Type B pancreatic cell (in vitro differentiated cells): ENCODE measurements around the gene EMP1. TPM values are rescaled to one million over a fixed set of nuclear protein-coding genes. Genes with fewer than 3 reads are reported as not detected.

ENCODE experiments used
- DNase-seq: peaks from one replicate; pipeline ENCODE4 v3.0.0; 2021; ENCODE audit warnings: mixed read lengths; ENCODE audit not compliant: unreplicated experiment; ENCODE audit errors: extremely low spot score
- H3K27ac Mint-ChIP-seq: 2 replicates; pipeline ENCODE4 v1.8.0; 2021; ENCODE audit warnings: mild to moderate bottlenecking, mixed read lengths
- H3K27me3 Mint-ChIP-seq: 2 replicates; pipeline ENCODE4 v1.8.0; 2021; ENCODE audit warnings: mixed read lengths
- H3K36me3 Mint-ChIP-seq: 2 replicates; pipeline ENCODE4 v1.8.0; 2021; ENCODE audit warnings: mixed read lengths
- H3K4me1 Mint-ChIP-seq: one replicate; pipeline ENCODE4 v1.8.0; 2021; ENCODE audit warnings: mixed read lengths; ENCODE audit not compliant: unreplicated experiment
- H3K4me3 Mint-ChIP-seq: 2 replicates; pipeline ENCODE4 v1.8.0; 2021; ENCODE audit warnings: mild to moderate bottlenecking, mixed read lengths
- H3K9me3 Mint-ChIP-seq: 2 replicates; pipeline ENCODE4 v1.8.0; 2021; ENCODE audit warnings: mixed read lengths
- total RNA-seq: library from RNA; stranded (reverse); gene quantifications from 2 replicates; pipeline ENCODE4 v1.2.1, GENCODE V29; 2021; ENCODE audit warnings: low replicate concordance
- TF ChIP-seq, protein P1 (sequence below): fragments of 200-600 bp; sonication (generic); conservative IDR thresholded peaks from 2 replicates; pipeline ENCODE4 v1.5.0; 2021; ENCODE audit warnings: antibody characterized with exemption, mild to moderate bottlenecking

EMP1 gene
- total RNA-seq, 1 donor from 2014 or later: 340 TPM

DNA sequence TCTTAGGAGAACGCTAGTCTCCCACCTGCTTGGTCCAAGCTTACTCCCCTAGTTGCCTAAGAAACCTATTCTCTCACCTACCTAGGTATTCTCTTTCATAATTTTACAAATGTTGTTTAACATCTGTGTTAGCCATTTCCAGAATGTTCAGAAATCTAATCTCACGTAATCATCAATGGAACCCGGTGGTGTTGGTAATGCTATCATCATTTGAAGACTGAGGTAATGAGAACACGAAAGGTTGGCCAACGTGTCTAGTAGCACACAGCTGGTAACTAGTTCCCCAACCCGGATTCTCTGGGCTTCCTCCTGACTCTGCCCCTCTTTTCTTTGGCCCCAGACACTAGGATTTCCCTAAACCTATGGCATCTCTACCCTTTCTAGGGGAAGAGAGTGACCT lies 43.8 kb upstream of the EMP1 start:
- Mint-ChIP-seq H3K4me3 (no peak overlapping the region), H3K27ac (no peak overlapping the region), H3K36me3 (peaks cover 9% of the 10 kb centered on the region), H3K4me1 (peaks cover 10% of the 10 kb centered on the region), H3K9me3 (no peaks in the 10 kb centered on the region), H3K27me3 (no peaks in the 10 kb centered on the region)
- no peak for DNase-seq
- TF ChIP-seq, protein P1, sequence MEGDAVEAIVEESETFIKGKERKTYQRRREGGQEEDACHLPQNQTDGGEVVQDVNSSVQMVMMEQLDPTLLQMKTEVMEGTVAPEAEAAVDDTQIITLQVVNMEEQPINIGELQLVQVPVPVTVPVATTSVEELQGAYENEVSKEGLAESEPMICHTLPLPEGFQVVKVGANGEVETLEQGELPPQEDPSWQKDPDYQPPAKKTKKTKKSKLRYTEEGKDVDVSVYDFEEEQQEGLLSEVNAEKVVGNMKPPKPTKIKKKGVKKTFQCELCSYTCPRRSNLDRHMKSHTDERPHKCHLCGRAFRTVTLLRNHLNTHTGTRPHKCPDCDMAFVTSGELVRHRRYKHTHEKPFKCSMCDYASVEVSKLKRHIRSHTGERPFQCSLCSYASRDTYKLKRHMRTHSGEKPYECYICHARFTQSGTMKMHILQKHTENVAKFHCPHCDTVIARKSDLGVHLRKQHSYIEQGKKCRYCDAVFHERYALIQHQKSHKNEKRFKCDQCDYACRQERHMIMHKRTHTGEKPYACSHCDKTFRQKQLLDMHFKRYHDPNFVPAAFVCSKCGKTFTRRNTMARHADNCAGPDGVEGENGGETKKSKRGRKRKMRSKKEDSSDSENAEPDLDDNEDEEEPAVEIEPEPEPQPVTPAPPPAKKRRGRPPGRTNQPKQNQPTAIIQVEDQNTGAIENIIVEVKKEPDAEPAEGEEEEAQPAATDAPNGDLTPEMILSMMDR: no peak

DNA sequence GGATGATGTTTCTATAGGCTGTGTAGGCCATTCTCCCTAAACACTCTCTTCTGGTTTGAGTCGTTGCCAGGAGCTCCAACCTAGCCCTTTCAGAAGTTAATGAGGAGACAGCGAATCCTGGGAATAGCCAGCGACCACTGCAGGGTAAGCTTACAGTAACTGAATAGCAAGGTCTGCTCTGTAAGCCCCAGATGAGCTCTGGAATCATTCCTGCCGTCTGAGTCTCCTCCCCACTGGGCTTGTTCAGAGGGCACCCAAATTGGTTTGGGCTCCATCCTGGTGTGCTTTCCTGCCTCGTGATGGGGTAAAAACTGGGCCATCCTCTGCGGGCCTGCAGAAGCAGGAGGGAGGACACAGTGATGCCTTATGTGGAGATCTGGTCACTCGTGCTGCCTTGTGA lies 43.3 kb upstream of the EMP1 start:
- TF ChIP-seq, protein P1: no peak
- H3K4me3 Mint-ChIP-seq: no peak overlapping the region
- DNase-seq: no peak

DNA sequence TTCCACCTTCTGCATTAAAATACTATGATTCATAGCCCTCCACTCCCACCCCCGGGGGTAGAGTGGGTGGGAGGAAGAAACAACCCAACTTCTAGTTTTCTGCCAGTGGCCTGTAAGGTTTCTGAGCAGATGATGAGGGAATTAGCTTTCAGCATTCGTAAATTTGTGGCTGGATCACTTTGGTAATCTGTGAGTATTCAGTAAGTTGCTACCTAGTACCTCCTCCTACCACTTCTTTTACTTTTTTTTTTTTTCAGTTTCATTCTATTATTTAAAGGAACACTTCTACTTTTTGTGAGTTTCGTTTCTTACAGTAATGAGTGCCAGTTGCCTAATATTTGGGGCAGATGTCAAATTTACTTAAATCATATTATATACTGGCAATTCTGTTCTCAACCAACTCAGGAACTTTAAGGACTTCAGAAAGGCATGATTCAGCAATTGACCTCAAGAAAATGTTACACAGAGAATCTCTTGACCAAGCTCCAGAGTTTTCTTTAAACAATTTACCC lies 42.4 kb upstream of the EMP1 start:
- no peak for DNase-seq
- Mint-ChIP-seq H3K4me1 (no peaks in the 10 kb centered on the region), H3K9me3 (no peaks in the 10 kb centered on the region), H3K4me3 (no peak overlapping the region), H3K27ac (peak overlapping the region; percentile 0), H3K36me3 (peaks cover 7% of the 10 kb centered on the region), H3K27me3 (no peaks in the 10 kb centered on the region)
- TF ChIP-seq, protein P1: no peak

More for the DNA sequence above, 43.3 kb upstream of the EMP1 start:
- no peak overlapping the region for H3K27ac Mint-ChIP-seq
- H3K27me3 Mint-ChIP-seq: no peaks in the 10 kb centered on the region
- H3K9me3 Mint-ChIP-seq: no peaks in the 10 kb centered on the region
- H3K36me3 Mint-ChIP-seq: peaks cover 7% of the 10 kb centered on the region
- peaks cover 6% of the 10 kb centered on the region for H3K4me1 Mint-ChIP-seq

DNA sequence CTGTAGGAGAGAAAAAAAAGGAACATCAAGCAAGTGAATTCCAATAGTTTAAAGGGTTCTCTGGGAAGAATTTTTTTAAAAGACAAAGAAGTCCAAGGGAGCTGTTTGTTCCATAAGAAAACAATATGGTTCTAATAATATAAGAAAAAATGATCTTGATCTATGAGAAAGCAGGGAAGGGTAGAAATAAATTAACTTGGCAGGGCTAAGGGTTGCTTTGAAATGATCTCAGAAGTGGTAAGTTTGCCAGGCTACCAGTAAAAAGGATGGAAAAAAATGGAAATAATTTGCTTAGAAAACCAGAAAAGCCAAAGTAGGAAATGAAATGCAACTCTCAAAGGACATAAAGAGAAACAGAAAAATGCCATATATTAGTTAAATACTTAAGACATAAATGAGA lies 41.7 kb upstream of the EMP1 start:
- no peaks in the 10 kb centered on the region for H3K4me1 Mint-ChIP-seq
- H3K4me3 Mint-ChIP-seq: no peak overlapping the region
- TF ChIP-seq, protein P1: no peak
- peak overlapping the region; percentile 0 for H3K27ac Mint-ChIP-seq
- H3K36me3 Mint-ChIP-seq: peaks cover under 1% of the 10 kb centered on the region
- no peaks in the 10 kb centered on the region for H3K9me3 Mint-ChIP-seq
- DNase-seq: no peak
- H3K27me3 Mint-ChIP-seq: no peaks in the 10 kb centered on the region

DNA sequence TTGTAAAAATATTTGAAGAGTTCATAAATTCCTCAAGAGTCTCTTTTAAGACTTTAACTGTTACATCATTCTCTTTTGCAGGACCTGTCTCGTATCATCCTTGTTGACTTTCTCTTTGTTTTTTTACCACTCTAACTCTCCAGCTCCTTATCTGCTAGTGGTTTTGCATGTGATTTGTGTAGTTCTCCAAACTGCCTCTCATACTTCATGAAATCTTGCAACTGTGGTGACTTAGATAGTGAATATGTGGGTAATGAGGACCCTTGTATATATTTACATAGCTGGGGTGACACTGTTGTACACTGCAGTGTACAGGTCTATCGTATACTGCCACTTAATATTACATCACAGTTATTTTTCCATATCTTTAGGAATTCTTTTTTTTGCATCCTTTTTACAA lies 40.2 kb upstream of the EMP1 start:
- Mint-ChIP-seq H3K36me3 (no peaks in the 10 kb centered on the region), H3K27me3 (no peaks in the 10 kb centered on the region), H3K27ac (no peak overlapping the region), H3K4me1 (no peaks in the 10 kb centered on the region), H3K4me3 (no peak overlapping the region), H3K9me3 (no peaks in the 10 kb centered on the region)
- TF ChIP-seq, protein P1: no peak
- no peak for DNase-seq

DNA sequence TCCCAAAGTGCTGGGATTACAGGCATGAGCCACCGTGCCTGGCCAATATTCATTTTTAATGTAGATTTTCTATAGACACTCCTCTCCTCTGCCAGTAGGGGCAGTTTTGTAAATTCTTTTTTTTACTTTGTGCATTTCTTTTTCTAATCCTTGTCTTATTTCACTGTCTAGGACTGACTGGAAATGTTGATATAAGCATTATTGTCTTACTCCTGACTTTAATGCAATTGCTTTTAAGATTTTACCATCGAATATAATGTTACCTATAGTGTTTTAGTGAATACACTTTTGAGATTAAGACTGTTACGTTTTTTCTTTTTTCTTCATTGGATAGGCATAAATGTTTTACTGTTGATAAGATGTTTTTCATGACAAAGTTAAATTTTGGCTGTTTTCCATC lies 35.4 kb upstream of the EMP1 start:
- TF ChIP-seq, protein P1: peak; percentile 73
- H3K36me3 Mint-ChIP-seq: peaks cover 3% of the 10 kb centered on the region
- peaks cover 3% of the 10 kb centered on the region for H3K9me3 Mint-ChIP-seq
- H3K27ac Mint-ChIP-seq: no peak overlapping the region
- no peak for DNase-seq
- H3K27me3 Mint-ChIP-seq: no peaks in the 10 kb centered on the region
- H3K4me3 Mint-ChIP-seq: no peak overlapping the region
- H3K4me1 Mint-ChIP-seq: no peaks in the 10 kb centered on the region
